ENCODE results near the gene GJD3.

DNA sequence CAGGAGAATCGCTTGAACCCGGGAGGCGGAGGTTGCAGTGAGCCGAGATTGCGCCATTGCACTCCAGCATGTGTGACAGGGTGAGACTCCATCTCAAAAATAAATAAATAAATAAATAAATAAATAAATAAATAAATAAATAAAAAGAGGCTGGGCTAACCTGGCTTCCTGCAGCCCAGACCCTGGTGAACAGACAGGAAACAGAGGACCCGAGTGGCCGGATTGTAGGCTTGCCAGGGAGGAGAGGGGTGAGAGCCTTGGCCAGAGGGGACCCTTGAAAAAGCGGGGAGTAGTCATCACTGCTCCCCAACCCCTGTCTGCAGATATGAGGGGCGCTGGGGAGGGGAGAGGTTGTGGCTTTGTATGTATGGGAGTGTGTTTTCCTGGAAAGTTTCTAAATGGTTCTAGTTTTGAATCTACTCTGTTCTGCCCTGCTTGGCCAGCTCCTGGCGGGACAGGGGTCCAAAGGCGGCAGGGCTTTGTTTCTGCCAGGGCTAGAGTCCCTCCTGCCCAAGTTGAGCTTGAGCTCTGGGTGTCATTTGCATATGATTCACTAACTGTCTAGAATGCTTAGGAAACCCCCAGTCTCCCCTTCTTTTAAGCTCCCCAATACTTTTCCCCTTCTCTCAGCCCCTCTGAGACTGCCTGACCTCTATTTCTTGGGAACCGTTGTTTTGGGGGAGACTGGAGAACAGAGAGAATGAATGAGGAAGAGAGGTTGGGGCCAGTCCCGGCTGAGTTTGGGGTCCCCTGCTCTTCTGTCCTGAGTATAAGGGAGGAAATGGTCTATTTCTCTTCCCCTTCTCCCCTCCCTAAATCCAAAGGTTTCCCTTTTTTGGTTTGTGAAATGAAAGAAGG, 39.2 kb downstream of the GJD3 start:
- TF ChIP-seq, protein P1, sequence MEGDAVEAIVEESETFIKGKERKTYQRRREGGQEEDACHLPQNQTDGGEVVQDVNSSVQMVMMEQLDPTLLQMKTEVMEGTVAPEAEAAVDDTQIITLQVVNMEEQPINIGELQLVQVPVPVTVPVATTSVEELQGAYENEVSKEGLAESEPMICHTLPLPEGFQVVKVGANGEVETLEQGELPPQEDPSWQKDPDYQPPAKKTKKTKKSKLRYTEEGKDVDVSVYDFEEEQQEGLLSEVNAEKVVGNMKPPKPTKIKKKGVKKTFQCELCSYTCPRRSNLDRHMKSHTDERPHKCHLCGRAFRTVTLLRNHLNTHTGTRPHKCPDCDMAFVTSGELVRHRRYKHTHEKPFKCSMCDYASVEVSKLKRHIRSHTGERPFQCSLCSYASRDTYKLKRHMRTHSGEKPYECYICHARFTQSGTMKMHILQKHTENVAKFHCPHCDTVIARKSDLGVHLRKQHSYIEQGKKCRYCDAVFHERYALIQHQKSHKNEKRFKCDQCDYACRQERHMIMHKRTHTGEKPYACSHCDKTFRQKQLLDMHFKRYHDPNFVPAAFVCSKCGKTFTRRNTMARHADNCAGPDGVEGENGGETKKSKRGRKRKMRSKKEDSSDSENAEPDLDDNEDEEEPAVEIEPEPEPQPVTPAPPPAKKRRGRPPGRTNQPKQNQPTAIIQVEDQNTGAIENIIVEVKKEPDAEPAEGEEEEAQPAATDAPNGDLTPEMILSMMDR (IDR thresholded peaks at IDR 0.05), result no peak
- TF ChIP-seq POLR2AphosphoS5 (IDR thresholded peaks at IDR 0.05; ENCODE audit: low read depth, low read length) (no peak), TCF7L2 (IDR thresholded peaks at IDR 0.05; ENCODE audit: low read depth, low read length) (no peak), REST (IDR thresholded peaks at IDR 0.05; ENCODE audit: insufficient read depth in 1 of 2, low read depth in 2 of 2, low read length in 1 of 2) (no peak), SIN3A (IDR thresholded peaks at IDR 0.05; ENCODE audit: borderline replicate concordance, insufficient read depth, low read depth, low read length) (no peak)
